ENCODE data around the gene MXRA7.

The MXRA7 gene

GRCh38 chr17:76720941-76721340, 10.2 kb upstream of the MXRA7 start:
- no peaks in the 10 kb centered on the region for H3K9me3 ChIP-seq (ENCODE audit: control insufficient read depth, insufficient read depth, low read depth, low read length)
- TF ChIP-seq SCRT2 (tag by site-specific recombination; IDR thresholded peaks at IDR 0.05) (peak; percentile 81), SCRT1 (tag by site-specific recombination; IDR thresholded peaks at IDR 0.05; ENCODE audit: borderline replicate concordance) (peak; percentile 73; the same call in 1 of the 2 replicates), ZNF544 (tag by site-specific recombination; IDR thresholded peaks at IDR 0.05) (no peak), PRDM6 (tag by site-specific recombination; IDR thresholded peaks at IDR 0.05) (peak; percentile 37; the same call in 1 of the 2 replicates), ZNF600 (tag by site-specific recombination; IDR thresholded peaks at IDR 0.05) (0 out of 2 replicates have a peak, but pooled peaks have one; percentile 12)
- H3K4me1 ChIP-seq (ENCODE audit: control insufficient read depth, insufficient read depth, low read length), result peaks cover 15% of the 10 kb centered on the region
- POLR2A ChIA-PET, result interaction anchor here (0.5 to 0.7 kb wide), 2 partner anchors 13 to 23 kb away, joined by 3 read pairs; no protein-coding TSS in a partner anchor
- H3K27ac ChIP-seq (ENCODE audit: extremely low read depth, low read depth, low read length), result 0 out of 2 replicates have a peak overlapping the region, but pooled peaks have one; percentile 11
- H3K36me3 ChIP-seq (ENCODE audit: control insufficient read depth in 2 of 2, insufficient read depth in 1 of 2, low read length in 2 of 2), result peaks cover 71 to 88% of the 10 kb centered on the region in 2 experiments
- H3K4me3 ChIP-seq (ENCODE audit: low read depth, low read length), result no peak overlapping the region
- CTCF ChIA-PET, result no interaction called here

DNA sequence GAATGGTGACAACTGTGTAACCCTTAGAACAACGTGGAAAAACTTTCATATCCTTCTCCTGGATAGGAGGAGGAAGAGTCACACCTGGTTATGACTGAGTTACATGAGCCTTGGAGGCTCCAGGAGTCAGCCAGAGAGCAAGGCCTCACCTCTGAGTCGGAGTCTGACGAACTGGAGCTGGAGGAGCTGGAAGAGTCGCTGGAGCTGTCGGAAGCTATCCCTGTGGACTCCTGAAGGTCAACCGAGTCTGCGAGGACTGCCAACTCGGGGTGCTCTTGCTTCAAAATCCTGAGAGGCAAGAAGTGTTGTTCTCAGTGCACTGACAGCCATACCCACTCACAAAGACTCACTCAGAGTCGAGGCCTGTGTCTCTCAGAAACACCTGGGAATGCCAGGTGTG, 9.4 kb upstream of the MXRA7 start:
- ChIA-PET CTCF (interaction anchor here (0.6 to 9.8 kb wide), 4 partner anchors 10 to 335 kb away, joined by 3 to 175 read pairs (median 3); no protein-coding TSS in a partner anchor), POLR2A (interaction anchor here (1.6 kb wide), 1 partner anchor 9 kb away, joined by 4 read pairs; the partner anchor contains the start of gene MXRA7)
- H3K9me3 ChIP-seq (ENCODE audit: control insufficient read depth, insufficient read depth, low read depth, low read length), result no peaks in the 10 kb centered on the region
- no peak overlapping the region for H3K4me3 ChIP-seq (ENCODE audit: low read depth, low read length)
- peaks cover 73 to 95% of the 10 kb centered on the region in 2 experiments for H3K36me3 ChIP-seq (ENCODE audit: control insufficient read depth in 2 of 2, insufficient read depth in 1 of 2, low read length in 2 of 2)
- H3K4me1 ChIP-seq (ENCODE audit: control insufficient read depth, insufficient read depth, low read length), result peaks cover 22% of the 10 kb centered on the region
- H3K27ac ChIP-seq (ENCODE audit: extremely low read depth, low read depth, low read length), result no peak overlapping the region
- TF ChIP-seq ZNF664 (tag by site-specific recombination; IDR thresholded peaks at IDR 0.05) (no peak), ZNF426 (tag by site-specific recombination; IDR thresholded peaks at IDR 0.05) (no peak)

DNA sequence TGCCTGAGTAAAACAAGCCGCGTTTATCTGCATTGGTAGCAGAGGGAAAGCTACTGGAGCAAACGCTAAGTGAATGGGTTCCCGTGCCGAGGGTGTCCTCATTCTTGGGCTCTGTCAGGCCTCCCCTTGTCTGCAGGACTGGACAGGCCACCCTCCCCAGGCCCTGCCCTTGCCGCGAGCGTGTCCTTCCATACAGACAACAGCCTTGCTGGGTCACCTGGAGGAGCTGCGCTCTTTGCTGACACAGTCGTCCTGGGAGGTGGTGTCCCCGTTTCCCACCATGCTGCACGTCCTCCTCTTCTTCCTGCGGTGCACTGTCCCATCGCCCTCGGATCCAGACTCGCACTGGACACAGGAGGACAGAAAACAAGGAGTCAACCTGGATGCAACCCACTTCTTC, 7.8 kb upstream of the MXRA7 start:
- TF ChIP-seq ZNF785 (tag by site-specific recombination; IDR thresholded peaks at IDR 0.05), result no peak
- TF ChIP-seq ZFP69B (tag by site-specific recombination; IDR thresholded peaks at IDR 0.05), result no peak
- TF ChIP-seq PRDM4 (tag by site-specific recombination; IDR thresholded peaks at IDR 0.05), result no peak
- TF ChIP-seq HOXC10 (CRISPR knock-in tag; IDR thresholded peaks at IDR 0.05), result no peak
- POLR2A ChIA-PET, result interaction anchor here (0.7 to 3.1 kb wide), 4 partner anchors 7 to 36 kb away, joined by 3 to 22 read pairs (median 6); partner anchors contain the start of genes JMJD6 and METTL23
- H3K4me1 ChIP-seq (ENCODE audit: control insufficient read depth, insufficient read depth, low read length), result peaks cover 24% of the 10 kb centered on the region
- no peak overlapping the region for H3K4me3 ChIP-seq (ENCODE audit: low read depth, low read length)
- H3K36me3 ChIP-seq (ENCODE audit: control insufficient read depth in 2 of 2, insufficient read depth in 1 of 2, low read length in 2 of 2), result peaks cover 62 to 91% of the 10 kb centered on the region in 2 experiments
- CTCF ChIA-PET, result interaction anchor here (0.7 to 9.8 kb wide), 4 partner anchors 32 to 348 kb away, joined by 3 to 175 read pairs (median 4); no protein-coding TSS in a partner anchor
- no peak overlapping the region for H3K27ac ChIP-seq (ENCODE audit: extremely low read depth, low read depth, low read length)
- no peaks in the 10 kb centered on the region for H3K9me3 ChIP-seq (ENCODE audit: control insufficient read depth, insufficient read depth, low read depth, low read length)

GRCh38 chr17:76716839-76717215, 6.1 kb upstream of the MXRA7 start:
- Histone ChIP-seq H3K36me3 (ENCODE audit: control insufficient read depth in 2 of 2, insufficient read depth in 1 of 2, low read length in 2 of 2) (peaks cover 48 to 86% of the 10 kb centered on the region in 2 experiments), H3K9me3 (ENCODE audit: control insufficient read depth, insufficient read depth, low read depth, low read length) (no peaks in the 10 kb centered on the region), H3K27ac (ENCODE audit: extremely low read depth, low read depth, low read length) (peak overlapping the region; percentile 70), H3K4me3 (ENCODE audit: low read depth, low read length) (no peak overlapping the region), H3K4me1 (ENCODE audit: control insufficient read depth, insufficient read depth, low read length) (peaks cover 27% of the 10 kb centered on the region)
- ChIA-PET CTCF (interaction anchor here (0.5 to 9.8 kb wide), 14 partner anchors 9 to 531 kb away, joined by 3 to 175 read pairs (median 6); partner anchors contain the start of genes JMJD6 and METTL23), POLR2A (interaction anchor here (0.6 to 3.1 kb wide), 17 partner anchors 8 to 1720 kb away, joined by 3 to 22 read pairs (median 4); partner anchors contain the start of genes JMJD6, METTL23 and MFSD11)
- no peak for TF ChIP-seq ZNF18 (tag by site-specific recombination; IDR thresholded peaks at IDR 0.05)
- 0 out of 2 replicates have a peak, but pooled peaks have one; percentile 34 for TF ChIP-seq ZBTB44 (tag by site-specific recombination; IDR thresholded peaks at IDR 0.05)
- TF ChIP-seq ZNF341 (tag by site-specific recombination; IDR thresholded peaks at IDR 0.05; ENCODE audit: low read depth), result no peak

Measured in HEK293 (cell line).